SU-DHL-6 (cell line): ENCODE data around the gene SCYL2.

Source experiments
- H2AFZ ChIP-seq: fragments of 200-600 bp; sonication (generic); 2 replicates; pipeline ENCODE4 v1.6.1; 2014; ENCODE audit warnings: low read depth, mild to moderate bottlenecking, moderate library complexity, mixed read lengths, antibody characterized with exemption, low read length; ENCODE audit not compliant: severe bottlenecking
- H3F3A ChIP-seq: fragments of 200-600 bp; shearing (Covaris generic); 2 replicates; pipeline ENCODE4 v1.6.0; 2016; ENCODE audit warnings: antibody characterized with exemption, mild to moderate bottlenecking; ENCODE audit not compliant: insufficient read depth
- H3K27ac ChIP-seq: fragments of 200-600 bp; sonication (generic); 2 replicates; pipeline ENCODE4 v1.5.1; 2016; ENCODE audit warnings: low read depth, mild to moderate bottlenecking, low read length, moderate library complexity, mixed read lengths
- H3K27me3 ChIP-seq: fragments of 200-600 bp; sonication (generic), shearing (Covaris generic); 2 replicates; pipeline ENCODE4 v1.6.0; 2014; ENCODE audit warnings: mild to moderate bottlenecking, low read length
- H3K36me3 ChIP-seq: fragments of 200-600 bp; sonication (generic); 2 replicates; pipeline ENCODE4 v1.6.1; 2014; ENCODE audit warnings: mild to moderate bottlenecking, low read length, mixed read lengths
- H3K4me2 ChIP-seq: fragments of 300-600, 200-600 bp; shearing (Covaris generic), sonication (generic); 2 replicates; pipeline ENCODE4 v1.6.0; 2014; ENCODE audit warnings: low read length, low read depth, mild to moderate bottlenecking; ENCODE audit not compliant: poor library complexity, severe bottlenecking
- H3K4me3 ChIP-seq: fragments of 200-600 bp; sonication (generic); 2 replicates; pipeline ENCODE4 v1.5.1; 2014; ENCODE audit warnings: antibody characterized with exemption, low read length, mild to moderate bottlenecking, mixed read lengths; ENCODE audit not compliant: insufficient read depth, poor library complexity, severe bottlenecking
- H3K79me2 ChIP-seq: fragments of 200-600 bp; sonication (generic); 2 replicates; pipeline ENCODE4 v1.6.1; 2014; ENCODE audit warnings: mild to moderate bottlenecking, low read length, moderate library complexity; ENCODE audit not compliant: insufficient read depth
- H3K9ac ChIP-seq: fragments of 200-600 bp; sonication (generic); 2 replicates; pipeline ENCODE4 v1.7.0; 2014; ENCODE audit warnings: mild to moderate bottlenecking, low read length
- H3K9me2 ChIP-seq: fragments of 200-600 bp; sonication (generic); replicated peaks from 2 replicates; pipeline ENCODE4 v1.6.1; 2014; ENCODE audit warnings: low read length; ENCODE audit not compliant: insufficient read depth
- H3K9me3 ChIP-seq: fragments of 200-600 bp; sonication (generic); 2 replicates; pipeline ENCODE4 v1.6.1; 2014; ENCODE audit warnings: low read length, mixed read lengths; ENCODE audit not compliant: insufficient read depth
- H4K20me1 ChIP-seq: fragments of 200-600 bp; sonication (generic); 2 replicates; pipeline ENCODE4 v1.6.1; 2014; ENCODE audit warnings: low read depth, mild to moderate bottlenecking, antibody characterized with exemption, low read length, moderate library complexity, mixed read lengths
- EZH2phosphoT487 ChIP-seq: fragments of 200-600 bp; sonication (generic), shearing (Covaris generic); conservative IDR thresholded peaks from 2 replicates; pipeline ENCODE4 v1.6.1; 2018; ENCODE audit warnings: mild to moderate bottlenecking, antibody characterized with exemption, low read length, moderate library complexity, mixed read lengths
- TF ChIP-seq, protein P1 (sequence below): fragments of 200-600 bp; sonication (generic); IDR thresholded peaks from one replicate; pipeline ENCODE4 v1.5.1; 2017; ENCODE audit warnings: antibody characterized with exemption, mild to moderate bottlenecking, low read length, moderate library complexity; ENCODE audit not compliant: insufficient read depth, poor library complexity, severe bottlenecking

Gene SCYL2

DNA sequence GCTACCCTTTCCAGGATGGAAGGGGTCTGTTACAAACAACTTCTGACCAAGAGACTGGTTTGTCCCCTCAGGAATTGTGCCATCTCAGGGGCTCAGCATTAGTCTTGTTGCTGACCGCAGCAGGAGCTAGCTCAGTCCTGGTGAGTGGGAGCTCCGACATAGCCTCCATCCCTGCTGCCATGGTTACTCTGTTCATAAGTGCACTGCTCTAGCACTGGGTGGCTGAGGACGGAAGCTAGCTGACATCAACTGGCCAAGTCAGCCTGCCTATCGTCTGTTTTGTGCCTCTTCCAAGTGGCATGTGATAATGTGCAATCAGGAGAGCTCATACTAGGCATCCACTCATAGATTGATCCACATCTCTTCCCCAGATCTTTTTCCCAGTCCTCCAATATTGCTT is 97.3 kb downstream of the SCYL2 start:
- Histone ChIP-seq H3K9ac (no peak overlapping the region), H4K20me1 (no peaks in the 10 kb centered on the region), H3K27ac (no peak overlapping the region), H2AFZ (no peak overlapping the region), H3K9me2 (no peaks in the 10 kb centered on the region), H3K4me2 (no peak overlapping the region), H3K9me3 (no peaks in the 10 kb centered on the region), H3K36me3 (no peaks in the 10 kb centered on the region), H3K27me3 (no peaks in the 10 kb centered on the region), H3K79me2 (no peaks in the 10 kb centered on the region), H3K4me3 (no peak overlapping the region), H3F3A (no peaks in the 10 kb centered on the region)
- TF ChIP-seq, protein P1, sequence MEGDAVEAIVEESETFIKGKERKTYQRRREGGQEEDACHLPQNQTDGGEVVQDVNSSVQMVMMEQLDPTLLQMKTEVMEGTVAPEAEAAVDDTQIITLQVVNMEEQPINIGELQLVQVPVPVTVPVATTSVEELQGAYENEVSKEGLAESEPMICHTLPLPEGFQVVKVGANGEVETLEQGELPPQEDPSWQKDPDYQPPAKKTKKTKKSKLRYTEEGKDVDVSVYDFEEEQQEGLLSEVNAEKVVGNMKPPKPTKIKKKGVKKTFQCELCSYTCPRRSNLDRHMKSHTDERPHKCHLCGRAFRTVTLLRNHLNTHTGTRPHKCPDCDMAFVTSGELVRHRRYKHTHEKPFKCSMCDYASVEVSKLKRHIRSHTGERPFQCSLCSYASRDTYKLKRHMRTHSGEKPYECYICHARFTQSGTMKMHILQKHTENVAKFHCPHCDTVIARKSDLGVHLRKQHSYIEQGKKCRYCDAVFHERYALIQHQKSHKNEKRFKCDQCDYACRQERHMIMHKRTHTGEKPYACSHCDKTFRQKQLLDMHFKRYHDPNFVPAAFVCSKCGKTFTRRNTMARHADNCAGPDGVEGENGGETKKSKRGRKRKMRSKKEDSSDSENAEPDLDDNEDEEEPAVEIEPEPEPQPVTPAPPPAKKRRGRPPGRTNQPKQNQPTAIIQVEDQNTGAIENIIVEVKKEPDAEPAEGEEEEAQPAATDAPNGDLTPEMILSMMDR = no peak
- TF ChIP-seq EZH2phosphoT487 = no peak

DNA sequence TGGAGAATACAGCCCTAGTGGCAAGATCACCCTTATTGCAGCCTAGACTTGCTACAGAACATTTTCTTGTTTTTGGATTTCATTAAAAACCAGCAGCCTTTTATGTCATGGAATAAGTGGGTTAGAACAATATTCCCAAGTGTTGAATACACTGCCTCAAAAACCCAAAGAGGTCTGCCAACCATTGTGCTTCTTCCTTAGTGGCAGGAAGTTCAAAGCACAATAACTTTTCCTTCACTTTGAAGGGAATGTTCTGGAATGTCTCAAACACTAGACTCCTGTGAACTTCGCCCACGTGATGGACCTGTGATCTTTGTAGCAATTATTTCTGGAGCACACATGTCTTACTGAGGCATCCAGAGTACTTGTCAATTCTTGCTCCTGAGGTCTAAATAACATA is 98.4 kb downstream of the SCYL2 start:
- Histone ChIP-seq H3K79me2 (no peaks in the 10 kb centered on the region), H3K27me3 (no peaks in the 10 kb centered on the region), H3F3A (no peaks in the 10 kb centered on the region), H3K36me3 (no peaks in the 10 kb centered on the region), H3K9ac (no peak overlapping the region), H3K27ac (no peak overlapping the region), H3K4me2 (no peak overlapping the region), H3K9me3 (no peaks in the 10 kb centered on the region), H3K9me2 (no peaks in the 10 kb centered on the region), H4K20me1 (no peaks in the 10 kb centered on the region), H3K4me3 (no peak overlapping the region), H2AFZ (no peak overlapping the region)
- no peak for TF ChIP-seq EZH2phosphoT487
- TF ChIP-seq, protein P1 = no peak

DNA sequence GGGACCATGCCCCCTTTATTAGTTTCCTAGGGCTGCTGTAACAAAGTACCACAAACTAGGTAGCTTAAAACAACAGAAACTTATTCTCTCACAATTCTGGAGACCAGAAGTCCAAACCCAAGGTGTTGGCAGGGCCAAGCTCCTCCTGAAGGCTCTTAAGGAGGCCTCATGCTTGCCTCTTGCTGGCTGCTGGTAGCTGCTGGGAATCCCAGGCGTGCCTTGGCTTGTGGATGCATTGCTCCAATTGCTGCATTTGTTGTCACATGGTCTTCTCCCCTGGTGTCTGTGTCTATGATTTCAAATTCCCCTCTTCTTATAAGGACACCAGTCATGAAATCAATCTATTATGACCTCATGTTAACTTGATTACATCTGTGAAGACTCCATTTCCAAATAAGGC is 101.1 kb downstream of the SCYL2 start:
- H3F3A ChIP-seq = no peaks in the 10 kb centered on the region
- H4K20me1 ChIP-seq = no peaks in the 10 kb centered on the region
- TF ChIP-seq, protein P1 = no peak
- TF ChIP-seq EZH2phosphoT487 = no peak
- no peak overlapping the region for H3K4me2 ChIP-seq
- no peaks in the 10 kb centered on the region for H3K9me3 ChIP-seq
- no peak overlapping the region for H3K27ac ChIP-seq
- H3K9ac ChIP-seq = no peak overlapping the region
- no peaks in the 10 kb centered on the region for H3K79me2 ChIP-seq
- no peaks in the 10 kb centered on the region for H3K9me2 ChIP-seq
- H3K27me3 ChIP-seq = no peaks in the 10 kb centered on the region
- no peak overlapping the region for H2AFZ ChIP-seq
- H3K36me3 ChIP-seq = no peaks in the 10 kb centered on the region
- H3K4me3 ChIP-seq = no peak overlapping the region
